GM12873 (cell line): ENCODE data around the gene GPATCH8.

Experiments used
- CTCF ChIP-seq: IDR thresholded peaks from 2 replicates; pipeline ENCODE4 v1.5.1; 2012; ENCODE audit warnings: low read depth, mild to moderate bottlenecking, moderate library complexity, low read length, control low read depth; ENCODE audit not compliant: insufficient read depth; ENCODE audit errors: missing control alignments

Gene GPATCH8

DNA sequence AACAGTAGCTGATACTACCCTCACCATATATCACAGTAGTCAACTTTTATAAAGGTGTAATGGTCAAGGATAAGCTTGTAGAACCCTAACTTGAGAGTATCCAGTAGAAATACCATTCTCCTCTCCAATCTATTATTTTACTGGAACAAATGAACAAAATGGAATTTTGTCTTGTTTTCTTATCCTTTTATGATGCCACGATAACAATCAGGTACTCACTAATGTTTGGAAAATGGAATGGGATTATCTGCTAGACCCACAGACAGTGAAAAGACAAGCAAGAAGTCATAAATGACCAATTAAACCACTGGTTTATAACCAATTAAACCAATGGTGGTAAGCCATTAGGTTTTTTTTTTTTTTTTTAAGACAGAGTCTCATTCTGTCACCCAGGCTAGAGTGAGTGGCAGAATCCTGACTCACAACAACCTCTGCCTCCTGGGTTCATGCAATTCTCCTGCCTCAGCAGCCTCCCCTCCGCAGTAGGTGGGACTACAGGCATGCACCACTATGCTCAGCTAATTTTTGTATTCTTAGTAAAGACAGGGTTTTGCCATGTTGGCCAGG is 10.4 kb downstream of the GPATCH8 start:
- no peak for TF ChIP-seq CTCF

GRCh38 chr17:44489581-44489980 is 13.6 kb downstream of the GPATCH8 start:
- no peak for TF ChIP-seq CTCF

GRCh38 chr17:44487170-44487569 is 16.0 kb downstream of the GPATCH8 start:
- TF ChIP-seq CTCF, result no peak

DNA sequence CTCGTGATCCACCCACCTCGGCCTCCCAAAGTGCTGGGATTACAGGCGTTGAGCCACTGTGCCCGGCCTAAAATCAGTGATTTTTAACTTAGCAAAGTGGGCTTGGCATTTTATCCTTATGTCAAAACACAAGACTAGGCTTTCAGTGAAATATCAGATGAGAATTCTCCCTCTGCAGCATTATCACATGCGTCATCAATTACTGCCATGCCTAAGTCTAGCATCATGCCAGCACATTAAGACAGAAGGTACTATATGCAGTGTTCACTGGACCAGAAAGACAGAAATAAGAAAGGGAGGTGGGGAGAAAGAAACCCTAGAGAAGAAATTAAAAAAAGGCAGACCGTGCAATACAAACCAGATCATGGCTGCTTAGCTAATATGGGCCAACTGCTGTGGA is 29.8 kb downstream of the GPATCH8 start:
- TF ChIP-seq CTCF, result no peak

GRCh38 chr17:44469676-44470075 is 33.5 kb downstream of the GPATCH8 start:
- no peak for TF ChIP-seq CTCF

DNA sequence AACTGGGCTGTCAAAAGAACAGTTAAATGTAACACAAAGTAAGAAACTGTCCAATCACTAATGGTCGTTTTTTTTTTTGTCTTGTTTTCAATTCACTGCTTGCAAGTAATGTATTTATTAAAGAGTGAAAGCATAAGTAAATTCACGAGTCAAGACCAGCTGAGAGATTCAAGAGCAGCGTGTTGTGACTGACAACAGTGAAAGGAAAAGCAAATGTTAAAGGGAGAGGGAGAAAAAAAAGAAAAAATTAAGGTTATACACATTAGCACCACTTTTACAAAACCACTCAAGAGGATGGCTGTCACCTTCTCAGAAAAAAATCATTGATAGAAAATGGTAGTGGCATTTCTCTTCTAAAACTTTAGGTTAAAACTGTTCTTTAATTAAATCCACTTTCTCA is 36.1 kb downstream of the GPATCH8 start:
- TF ChIP-seq CTCF, result no peak

DNA sequence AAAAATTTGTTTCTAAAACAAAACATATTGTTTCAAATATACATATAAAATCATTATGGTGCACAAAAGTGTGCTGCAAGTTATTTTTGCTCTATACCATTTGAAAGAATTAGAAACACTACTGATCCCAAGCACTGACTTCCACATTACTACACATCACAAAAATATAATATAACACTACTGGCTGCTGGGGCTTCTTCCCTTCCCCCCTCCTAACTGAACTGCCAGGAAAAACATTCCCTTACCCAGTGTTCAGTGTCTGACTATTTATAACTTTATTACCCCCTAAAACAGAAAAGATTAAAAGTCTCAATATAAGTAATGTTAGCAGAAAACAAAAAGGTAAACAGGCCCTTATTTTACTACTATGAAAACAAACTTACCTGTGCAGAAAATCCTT is 36.9 kb downstream of the GPATCH8 start:
- no peak for TF ChIP-seq CTCF
